ENCODE results near the gene ATP10A.

Gene ATP10A

GRCh38 chr15:25701721-25702465, 161.2 kb downstream of the ATP10A start:
- H2AFZ ChIP-seq (ENCODE audit: low read depth), result no peak overlapping the region
- TF ChIP-seq CTCF (conservative IDR thresholded peaks at IDR 0.05; ENCODE audit: low read depth, low read length), result no peak
- no peak overlapping the region for H3K9ac ChIP-seq

GRCh38 chr15:25700916-25701315, 162.2 kb downstream of the ATP10A start:
- Histone ChIP-seq H3K36me3 (ENCODE audit: insufficient read depth) (no peaks in the 10 kb centered on the region), H3K27me3 (ENCODE audit: insufficient read depth, low read depth) (no peaks in the 10 kb centered on the region), H3K4me1 (ENCODE audit: low read depth, poor library complexity, severe bottlenecking) (no peaks in the 10 kb centered on the region), H4K20me1 (ENCODE audit: insufficient read depth) (no peaks in the 10 kb centered on the region), H3K79me2 (ENCODE audit: insufficient read depth, low read depth) (no peaks in the 10 kb centered on the region), H3K9ac (no peak overlapping the region), H3K27ac (no peak overlapping the region), H3K4me2 (no peak overlapping the region), H3K4me3 (IDR thresholded peaks at IDR 0.05; ENCODE audit: insufficient read depth, low read depth, low read length) (no peak overlapping the region), H2AFZ (ENCODE audit: low read depth) (no peak overlapping the region)
- TF ChIP-seq CTCF (conservative IDR thresholded peaks at IDR 0.05; ENCODE audit: low read depth, low read length), result no peak

More at GRCh38 chr15:25701721-25702465, 161.2 kb downstream of the ATP10A start:
- H3K79me2 ChIP-seq (ENCODE audit: insufficient read depth, low read depth), result no peaks in the 10 kb centered on the region
- H3K27ac ChIP-seq, result no peak overlapping the region
- H3K4me3 ChIP-seq (IDR thresholded peaks at IDR 0.05; ENCODE audit: insufficient read depth, low read depth, low read length), result no peak overlapping the region
- H3K27me3 ChIP-seq (ENCODE audit: insufficient read depth, low read depth), result no peaks in the 10 kb centered on the region
- no peaks in the 10 kb centered on the region for H3K36me3 ChIP-seq (ENCODE audit: insufficient read depth)
- H4K20me1 ChIP-seq (ENCODE audit: insufficient read depth), result no peaks in the 10 kb centered on the region
- no peaks in the 10 kb centered on the region for H3K4me1 ChIP-seq (ENCODE audit: low read depth, poor library complexity, severe bottlenecking)
- H3K4me2 ChIP-seq, result no peak overlapping the region

GRCh38 chr15:25697586-25697985, 165.5 kb downstream of the ATP10A start:
- Histone ChIP-seq H3K36me3 (ENCODE audit: insufficient read depth) (no peaks in the 10 kb centered on the region), H3K9ac (no peak overlapping the region), H3K4me2 (no peak overlapping the region), H3K4me1 (ENCODE audit: low read depth, poor library complexity, severe bottlenecking) (no peaks in the 10 kb centered on the region), H2AFZ (ENCODE audit: low read depth) (no peak overlapping the region), H3K79me2 (ENCODE audit: insufficient read depth, low read depth) (no peaks in the 10 kb centered on the region), H3K27me3 (ENCODE audit: insufficient read depth, low read depth) (no peaks in the 10 kb centered on the region), H3K27ac (no peak overlapping the region), H4K20me1 (ENCODE audit: insufficient read depth) (no peaks in the 10 kb centered on the region), H3K4me3 (IDR thresholded peaks at IDR 0.05; ENCODE audit: insufficient read depth, low read depth, low read length) (no peak overlapping the region)
- TF ChIP-seq CTCF (conservative IDR thresholded peaks at IDR 0.05; ENCODE audit: low read depth, low read length), result no peak

- H3K4me1 ChIP-seq (ENCODE audit: low read depth, poor library complexity, severe bottlenecking), result no peaks in the 10 kb centered on the region
Observed at GRCh38 chr15:25695875-25696760, 167.0 kb downstream of the ATP10A start.

More at GRCh38 chr15:25695875-25696760, 167.0 kb downstream of the ATP10A start:
- no peaks in the 10 kb centered on the region for H3K79me2 ChIP-seq (ENCODE audit: insufficient read depth, low read depth)
- no peaks in the 10 kb centered on the region for H4K20me1 ChIP-seq (ENCODE audit: insufficient read depth)
- no peaks in the 10 kb centered on the region for H3K27me3 ChIP-seq (ENCODE audit: insufficient read depth, low read depth)
- H3K4me2 ChIP-seq, result no peak overlapping the region
- no peaks in the 10 kb centered on the region for H3K36me3 ChIP-seq (ENCODE audit: insufficient read depth)
- no peak overlapping the region for H3K27ac ChIP-seq
- H3K4me3 ChIP-seq (IDR thresholded peaks at IDR 0.05; ENCODE audit: insufficient read depth, low read depth, low read length), result no peak overlapping the region
- no peak overlapping the region for H3K9ac ChIP-seq
- TF ChIP-seq CTCF (conservative IDR thresholded peaks at IDR 0.05; ENCODE audit: low read depth, low read length), result no peak
- no peak overlapping the region for H2AFZ ChIP-seq (ENCODE audit: low read depth)
